Stimulated activated CD4-positive, alpha-beta T cell treated with anti-CD3 and anti-CD28 coated beads, Interleukin-4, amount 100 ng/mL, for 4 hours (primary cell): ENCODE results near the gene PRDM1.

Experiments
- DNase-seq, 2 experiments: peaks; one replicate each; pipeline ENCODE4 v3.0.0-alpha.2; 2020

The PRDM1 gene

DNA sequence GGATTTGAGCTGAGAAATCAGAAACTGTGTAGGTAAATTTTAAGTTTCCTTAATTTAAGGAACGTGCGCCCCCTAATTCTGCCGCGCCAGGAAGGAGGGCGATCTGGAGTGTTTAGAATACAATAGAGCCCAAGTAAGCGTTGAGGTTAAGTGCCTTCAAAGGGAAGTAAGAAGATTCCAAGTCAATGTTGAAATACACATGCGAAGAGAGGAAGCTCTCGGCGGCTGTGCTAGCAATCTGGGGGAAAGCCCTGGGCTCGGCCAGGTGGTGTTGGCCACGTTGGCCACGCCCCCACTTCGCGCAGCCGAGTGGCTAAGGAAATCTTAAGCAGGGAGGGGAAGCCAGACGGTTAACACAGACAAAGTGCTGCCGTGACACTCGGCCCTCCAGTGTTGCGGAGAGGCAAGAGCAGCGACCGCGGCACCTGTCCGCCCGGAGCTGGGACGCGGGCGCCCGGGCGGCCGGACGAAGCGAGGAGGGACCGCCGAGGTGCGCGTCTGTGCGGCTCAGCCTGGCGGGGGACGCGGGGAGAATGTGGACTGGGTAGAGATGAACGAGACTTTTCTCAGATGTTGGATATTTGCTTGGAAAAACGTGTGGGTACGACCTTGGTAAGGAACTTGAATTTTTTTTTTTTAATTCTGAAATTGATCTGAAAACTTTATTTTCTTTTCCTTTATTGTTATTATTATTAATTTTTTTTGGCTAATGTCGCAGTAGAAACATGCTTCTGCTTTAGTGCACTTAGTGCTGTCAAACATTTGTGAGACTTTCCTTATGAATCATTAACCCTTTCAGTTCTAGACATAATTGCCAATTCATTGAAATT lies at the start of gene PRDM1:
TSS of gene PRDM1 (plus strand) at position 353 of the 830 bp plus-strand sequence. CDS start at position 571, 218 bp downstream.
- peak; percentile 64 to 73 for DNase-seq

DNA sequence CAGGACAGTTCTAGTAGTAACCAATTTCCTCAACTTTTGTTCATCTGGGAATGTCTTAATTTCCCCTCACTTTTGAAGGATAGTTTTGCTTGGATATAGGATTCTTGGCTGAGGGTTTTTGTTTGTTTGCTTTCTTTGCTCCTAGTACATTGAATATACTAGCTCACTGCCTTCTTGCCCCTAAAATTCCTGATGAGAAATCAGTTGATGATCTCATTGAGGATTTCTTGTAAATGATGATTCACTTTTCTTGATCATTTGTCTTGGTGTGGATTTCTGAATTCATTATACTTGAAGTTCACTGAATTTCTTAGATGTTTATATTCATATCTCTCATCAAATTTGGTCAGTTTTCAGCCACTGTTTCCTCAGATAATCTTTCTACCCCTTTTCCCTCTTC lies 49.1 kb upstream of the PRDM1 start:
- no peak for DNase-seq

DNA sequence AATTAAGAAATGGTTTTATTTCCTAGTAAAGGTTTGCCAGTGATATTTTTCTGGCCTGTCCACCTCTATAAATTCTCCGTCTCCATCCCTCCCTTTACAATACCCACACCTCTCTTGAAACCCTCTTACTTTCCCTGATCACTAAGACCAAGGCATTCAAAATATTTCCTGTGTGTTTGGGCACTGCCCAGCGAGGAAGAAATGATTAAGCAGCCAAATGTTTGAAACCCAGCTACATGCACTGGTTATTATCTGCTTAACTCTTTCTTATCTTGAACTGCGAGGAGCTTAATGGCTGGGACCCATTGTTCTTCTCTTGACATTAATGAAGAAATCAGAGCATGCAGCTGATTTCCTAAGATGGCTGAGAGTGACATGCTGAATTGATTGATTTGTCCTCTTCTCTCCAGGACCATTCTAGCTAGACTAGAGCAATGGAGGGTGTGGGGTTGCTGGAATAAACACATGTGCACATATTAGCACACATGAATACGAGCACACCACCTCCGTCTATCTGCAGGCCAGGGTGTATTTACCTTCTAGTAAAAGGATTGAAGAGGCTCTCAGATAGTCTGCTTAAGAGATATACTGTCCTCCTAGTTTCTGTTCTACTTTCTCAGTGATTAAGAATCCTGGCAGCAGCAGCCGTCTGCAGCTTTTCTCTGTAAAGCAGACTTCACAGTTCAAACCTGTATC lies 46.1 kb upstream of the PRDM1 start:
- DNase-seq, result no peak

DNA sequence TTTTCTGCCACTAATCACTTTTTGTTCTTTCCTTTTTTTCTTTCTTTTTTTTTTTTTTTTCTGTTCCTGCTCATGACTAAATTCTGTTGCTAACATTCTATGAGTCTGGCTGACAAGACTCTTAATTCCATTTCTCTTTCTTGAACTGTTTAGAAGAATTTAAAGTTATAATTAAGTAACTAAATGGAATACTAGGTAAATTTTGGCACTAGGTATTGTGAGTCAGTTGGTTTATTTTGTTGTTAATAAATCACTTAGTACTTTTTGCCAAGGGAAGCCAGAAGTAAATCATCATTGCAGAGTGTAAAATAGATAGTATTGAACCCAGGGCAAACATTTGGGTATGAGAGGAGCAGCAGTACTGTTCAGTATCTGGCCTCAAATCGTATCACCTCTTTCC lies 42.0 kb upstream of the PRDM1 start:
- DNase-seq, result no peak

DNA sequence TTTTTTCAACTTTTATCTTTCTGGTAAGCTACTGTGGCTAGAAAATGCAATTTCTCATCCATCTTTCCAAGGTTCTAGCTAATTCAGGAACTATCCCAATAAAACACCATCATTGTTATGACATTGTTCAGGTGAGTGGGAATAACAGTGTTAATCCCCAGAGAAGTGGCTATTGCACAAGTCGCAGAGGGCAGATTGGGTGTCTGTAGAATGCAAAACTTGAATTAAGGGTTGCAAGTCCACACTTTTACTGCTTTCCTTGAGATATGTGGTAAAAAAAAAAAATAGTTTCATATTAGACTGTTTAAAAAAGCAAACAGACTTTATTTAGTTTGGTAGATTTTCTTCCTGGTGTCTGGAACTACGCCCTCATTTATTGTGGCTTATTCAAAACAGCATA lies 41.1 kb upstream of the PRDM1 start:
- no peak for DNase-seq

DNA sequence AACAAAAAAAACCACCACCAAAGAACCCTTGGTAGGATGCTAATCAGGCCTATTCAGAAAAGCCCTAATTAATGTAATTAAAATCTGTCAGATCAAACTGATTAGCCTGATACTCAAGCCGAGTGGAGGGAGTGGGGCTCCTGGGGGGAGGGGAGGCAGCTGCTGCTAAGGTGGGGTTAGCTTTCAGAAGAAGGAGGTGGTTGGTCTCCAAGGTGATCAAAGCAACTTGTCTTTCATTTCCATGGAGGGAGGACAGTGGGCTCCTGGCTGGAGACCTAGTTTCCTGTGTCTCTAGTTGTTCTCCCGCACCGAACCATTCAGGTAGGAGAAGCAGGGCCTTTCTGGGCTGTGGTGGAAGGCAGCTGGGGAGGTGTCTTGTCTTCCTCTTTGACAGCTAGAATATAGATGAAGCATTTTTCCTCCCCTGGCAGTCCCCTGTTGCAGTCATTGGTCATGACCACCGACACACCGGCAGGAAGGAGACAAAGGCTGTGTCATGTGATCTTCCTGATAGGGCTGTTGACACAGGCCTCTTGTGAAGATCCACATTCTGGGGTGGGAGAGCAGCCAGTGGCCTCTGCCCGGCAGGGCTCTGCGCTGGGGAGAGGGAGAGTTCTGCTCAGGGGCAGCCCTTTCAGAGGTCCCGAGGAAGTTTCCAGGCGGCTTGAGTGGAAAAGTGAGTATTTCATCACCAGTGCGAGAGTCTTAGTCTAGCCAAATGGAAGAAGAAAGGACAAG lies 39.9 kb upstream of the PRDM1 start:
- DNase-seq, result no peak

DNA sequence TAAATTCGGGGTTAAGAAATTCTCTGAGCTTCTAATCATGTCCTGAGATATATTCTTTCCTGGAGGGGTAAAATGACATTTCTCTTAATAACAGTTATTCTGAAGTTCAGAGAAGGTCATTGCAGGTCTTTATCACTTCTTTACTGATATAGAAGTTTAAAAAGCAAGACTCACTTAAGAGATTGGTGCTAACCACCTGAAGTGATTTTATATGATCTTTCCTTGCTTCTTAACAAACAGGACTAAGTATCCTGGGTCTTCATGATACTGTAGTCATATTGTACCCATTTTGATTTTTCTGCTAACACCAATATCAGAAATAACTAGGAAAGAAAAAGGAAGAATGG lies 39.3 kb upstream of the PRDM1 start:
- no peak for DNase-seq

DNA sequence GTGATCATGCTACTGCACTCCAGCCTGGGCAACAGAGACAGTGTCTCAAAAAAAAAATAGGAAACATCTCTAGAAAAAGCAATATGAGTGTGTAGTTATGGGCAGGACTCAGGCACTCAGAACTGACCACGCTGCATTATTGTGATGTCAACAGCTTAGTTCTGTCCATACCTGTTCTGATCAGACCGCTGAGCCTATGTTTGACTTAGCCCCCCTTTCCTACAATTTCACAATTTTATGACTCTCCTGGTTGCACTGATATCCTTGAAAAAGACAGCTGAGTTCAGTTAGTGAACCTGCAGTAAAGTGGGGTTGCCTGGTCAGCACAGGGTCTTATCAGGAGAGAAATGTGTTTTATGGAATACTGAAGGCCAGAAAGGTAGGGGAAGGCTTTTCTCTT lies 37.8 kb upstream of the PRDM1 start:
- DNase-seq, result no peak

DNA sequence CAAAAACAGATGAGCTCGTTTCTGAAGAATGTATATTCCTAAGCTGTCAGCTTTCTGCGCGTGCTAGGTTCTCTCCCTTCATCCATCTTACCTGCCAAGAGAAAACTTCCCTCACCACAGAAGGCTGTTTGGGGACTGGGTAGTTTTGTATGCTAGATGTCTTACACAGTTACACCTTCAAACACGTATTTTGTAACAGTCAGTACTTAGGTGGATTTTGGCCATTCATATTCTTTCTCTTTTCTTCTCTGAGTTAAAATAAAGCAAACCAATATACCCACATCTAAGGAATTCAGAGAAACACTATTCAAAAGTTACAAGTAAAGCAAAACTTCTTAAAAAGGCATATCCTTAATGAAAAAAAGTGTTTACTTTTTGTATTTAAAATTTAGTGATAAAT lies 35.6 kb upstream of the PRDM1 start:
- no peak for DNase-seq

DNA sequence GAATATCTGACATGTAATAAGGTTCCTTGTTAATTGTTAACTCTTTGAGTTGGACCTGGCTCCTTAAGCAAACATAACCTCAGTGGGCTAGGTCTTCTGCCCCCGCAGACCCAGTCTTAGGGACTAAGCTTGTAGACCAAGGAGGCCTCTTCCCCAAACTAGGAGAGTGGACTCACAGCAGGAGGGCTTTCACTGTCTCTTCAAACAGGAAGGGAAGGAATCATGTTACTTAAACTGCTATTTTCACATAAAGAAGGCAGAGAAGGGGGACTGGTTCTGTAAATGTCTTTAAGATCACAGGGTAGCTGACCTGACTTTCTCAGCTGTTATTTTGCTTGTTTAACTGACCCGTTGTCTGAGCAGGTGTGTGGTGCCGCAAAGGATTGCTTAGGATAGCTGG lies 34.9 kb upstream of the PRDM1 start:
- no peak for DNase-seq

DNA sequence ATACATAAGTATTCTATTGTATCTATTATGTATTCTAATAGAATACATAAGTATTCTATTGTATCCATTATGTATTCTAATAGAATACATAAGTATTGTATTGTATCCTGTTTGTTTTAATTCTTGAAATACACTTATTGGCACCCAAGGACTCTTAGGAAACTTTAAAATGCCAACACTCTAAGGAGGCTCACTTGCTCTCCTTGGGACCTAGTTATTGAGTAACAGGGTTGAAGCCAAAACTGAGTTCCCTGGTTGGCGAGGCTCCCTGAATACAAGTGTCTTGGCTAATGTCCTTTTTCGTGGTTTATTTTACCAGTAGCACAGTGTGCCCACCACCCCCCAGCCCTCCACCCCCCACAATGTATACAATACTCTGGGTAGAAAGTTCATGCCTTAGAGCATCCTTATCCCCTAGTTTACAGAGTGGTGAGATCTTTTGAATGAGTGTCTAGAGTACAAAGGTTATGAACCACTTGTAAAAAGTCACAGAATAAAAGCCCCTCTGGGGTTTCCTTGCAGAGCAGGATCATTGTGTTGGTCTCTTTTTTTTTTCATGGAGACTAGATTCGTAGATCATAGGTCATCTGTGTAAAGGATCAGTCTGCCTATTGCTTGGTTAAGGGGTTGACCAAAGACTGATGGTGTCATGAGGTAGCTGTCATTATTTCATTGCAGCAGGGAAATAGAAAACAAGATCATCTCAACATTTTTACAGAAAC lies 32.5 kb upstream of the PRDM1 start:
- DNase-seq, result no peak

DNA sequence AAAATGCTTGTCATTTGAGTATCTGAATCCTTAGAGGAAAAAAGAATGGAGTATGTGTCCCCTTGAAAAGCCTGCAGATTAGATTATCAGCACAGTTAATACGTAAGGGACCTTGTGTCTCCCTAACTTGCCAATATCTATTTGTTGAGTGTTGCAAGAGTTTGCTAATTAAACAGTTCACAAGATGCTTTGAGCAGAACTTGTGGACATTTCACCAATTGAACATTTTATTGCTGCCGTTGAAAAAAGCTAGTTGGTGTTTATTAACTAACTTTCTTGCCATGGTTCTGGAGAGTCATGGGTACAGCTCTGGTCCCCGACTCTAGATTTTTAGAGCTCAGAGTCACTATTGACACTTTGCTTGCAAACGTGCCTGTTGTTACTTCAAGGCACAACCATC lies 30.6 kb upstream of the PRDM1 start:
- DNase-seq, result no peak

DNA sequence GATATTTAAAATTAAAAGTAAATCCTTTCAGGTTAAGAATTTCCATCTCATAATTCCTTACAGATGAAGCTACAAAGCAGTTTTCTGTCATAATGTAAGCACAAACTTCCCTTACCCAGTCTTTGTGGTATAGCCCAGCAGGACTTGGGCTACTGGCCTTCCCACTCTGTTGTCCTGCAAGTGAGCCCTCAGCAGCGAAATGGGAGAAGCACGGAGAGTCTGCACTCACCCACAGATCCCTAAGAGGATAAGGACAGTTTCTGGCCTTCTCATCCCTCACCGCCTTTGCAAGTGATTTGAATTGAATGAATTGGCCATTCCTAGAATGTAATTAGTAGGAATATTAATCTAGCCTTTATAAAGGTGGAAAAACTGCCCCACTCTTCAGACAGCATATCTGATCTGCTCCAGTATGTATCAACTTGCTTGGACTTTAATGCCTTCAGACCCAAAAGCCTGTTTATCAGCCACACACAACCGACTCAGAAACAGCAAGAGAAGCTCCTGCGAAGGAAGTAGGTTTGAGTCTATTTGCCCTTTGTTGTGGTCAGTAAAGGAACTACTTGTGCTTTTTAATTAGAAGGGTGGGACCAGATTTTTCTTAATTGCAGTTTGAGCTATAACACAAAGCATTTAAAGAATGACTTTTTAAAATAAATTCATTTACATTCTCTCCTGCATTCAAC lies 29.9 kb upstream of the PRDM1 start:
- DNase-seq, result no peak

DNA sequence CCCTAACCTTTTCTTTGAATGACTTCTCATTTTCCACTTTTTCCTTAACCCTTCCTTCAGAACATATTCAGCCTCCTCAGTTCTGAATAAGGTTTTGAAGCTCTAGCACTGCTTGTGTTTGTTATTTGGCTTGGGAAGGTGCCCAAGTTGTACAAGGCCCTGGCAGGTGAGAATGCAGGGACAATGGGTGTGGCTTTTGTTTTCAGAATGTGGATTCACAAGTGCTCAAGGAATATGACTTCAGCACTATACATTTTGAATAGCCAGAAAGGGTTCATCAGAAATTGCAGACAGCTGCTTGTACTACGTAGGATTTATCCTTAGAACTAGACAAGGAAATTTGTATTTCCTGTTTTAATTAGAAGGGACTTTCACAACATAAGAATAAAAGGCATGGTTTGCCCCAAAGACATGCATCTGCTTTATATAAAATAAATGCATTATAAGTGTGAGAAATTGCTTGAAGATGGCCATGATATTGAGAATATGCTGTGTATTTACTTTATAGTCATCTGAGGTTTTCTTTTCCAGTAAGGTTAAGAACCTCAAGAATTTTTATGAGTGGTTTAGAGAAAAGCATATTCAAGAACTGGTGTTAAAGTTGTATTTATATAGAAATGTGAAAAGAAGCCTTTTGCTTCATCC lies 29.3 kb upstream of the PRDM1 start:
- no peak for DNase-seq

DNA sequence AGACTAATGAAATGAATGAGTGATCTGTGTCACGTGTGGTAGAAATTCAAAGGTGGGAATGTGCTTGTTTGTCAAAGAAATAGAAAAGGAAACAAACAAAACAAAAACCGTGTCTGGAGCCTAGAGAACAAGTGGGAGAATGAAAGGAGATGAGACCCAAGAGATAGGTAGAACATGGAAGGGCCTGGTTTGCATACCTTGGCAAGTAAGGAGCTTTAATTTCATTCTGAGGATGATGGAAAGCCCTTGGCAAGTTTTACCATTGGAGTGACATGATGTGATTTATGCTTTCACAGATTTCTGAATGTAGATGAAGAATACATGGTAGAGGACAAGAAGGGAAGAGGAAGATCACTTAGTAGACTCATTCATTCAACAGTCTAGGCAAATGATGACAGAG lies 26.8 kb upstream of the PRDM1 start:
- DNase-seq, result no peak

DNA sequence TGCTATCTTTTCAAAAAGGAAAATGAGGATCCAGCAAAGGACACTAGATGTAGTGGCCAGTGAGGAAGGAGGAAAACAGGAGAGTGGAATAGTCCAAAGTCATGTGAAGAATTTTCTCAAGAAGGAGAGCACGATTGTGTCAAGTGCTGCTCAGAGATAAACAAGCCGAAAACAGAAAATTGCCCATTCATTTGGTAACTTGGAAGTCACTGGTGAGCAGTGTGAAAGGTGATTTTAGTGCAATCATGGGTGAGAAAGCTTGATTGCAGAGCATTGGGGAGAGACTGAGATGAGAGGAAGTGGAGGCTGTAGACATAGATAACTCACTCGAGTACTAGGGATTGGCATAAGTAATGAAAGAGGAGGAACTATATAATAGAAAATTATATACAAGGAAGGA lies 26.0 kb upstream of the PRDM1 start:
- DNase-seq, result no peak

DNA sequence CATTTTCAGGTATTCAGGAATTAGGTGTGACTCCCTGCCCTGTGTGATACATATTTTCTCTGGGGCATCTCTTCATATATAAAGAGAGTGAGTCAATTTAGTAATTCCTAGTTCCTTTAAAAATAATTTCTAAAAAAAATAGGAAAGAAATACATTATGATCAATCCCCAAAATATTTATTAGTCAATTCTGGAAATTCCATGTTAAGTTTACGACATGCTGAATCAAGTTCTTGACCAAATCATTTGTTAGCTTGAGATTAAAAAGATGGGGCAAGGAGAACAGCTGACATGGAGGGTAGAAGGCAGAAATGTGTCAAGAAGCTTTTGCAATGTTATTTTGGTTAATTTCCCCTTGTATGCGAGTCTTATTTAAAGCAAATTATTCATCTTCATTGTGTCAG lies 22.7 kb upstream of the PRDM1 start:
- no peak for DNase-seq

DNA sequence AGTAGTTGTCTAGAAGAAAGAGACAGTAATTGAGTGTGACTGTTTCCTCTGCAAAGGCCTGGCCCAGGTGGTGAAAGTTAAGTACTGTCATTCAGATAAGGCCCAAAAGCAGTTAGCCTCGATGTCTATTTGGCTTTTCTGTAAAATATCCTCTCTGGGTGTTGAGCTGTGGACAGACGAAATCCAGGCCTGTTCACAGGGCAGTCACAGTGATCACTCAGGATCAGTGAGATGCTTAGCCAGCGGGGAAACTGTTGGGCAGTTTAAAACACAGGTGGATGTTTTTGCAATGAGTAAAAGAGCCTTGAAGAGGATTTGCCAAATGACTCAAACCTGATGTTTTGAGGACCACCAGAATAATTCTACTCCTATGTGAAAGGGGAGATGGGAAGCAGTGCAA lies 22.0 kb upstream of the PRDM1 start:
- DNase-seq, result no peak

DNA sequence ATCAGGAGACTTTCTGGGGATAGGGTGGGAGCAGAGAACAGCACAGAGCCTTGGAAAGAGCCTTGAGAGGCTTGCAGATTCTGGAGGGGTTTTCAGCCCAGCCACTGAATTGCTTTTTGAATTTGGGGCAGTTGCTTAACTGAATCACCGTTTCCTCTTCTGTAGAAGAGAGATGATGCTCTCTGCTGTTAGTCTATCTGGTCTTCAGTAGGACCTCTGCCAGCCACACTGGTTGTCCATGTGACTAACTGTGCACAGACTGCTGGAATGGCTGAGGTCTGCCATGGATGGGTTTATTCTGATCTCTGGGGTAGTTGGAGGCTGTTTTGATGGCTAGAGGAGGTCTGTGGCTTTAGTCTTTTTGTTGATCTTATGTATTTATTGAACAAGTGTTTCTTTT lies 21.4 kb upstream of the PRDM1 start:
- no peak for DNase-seq

DNA sequence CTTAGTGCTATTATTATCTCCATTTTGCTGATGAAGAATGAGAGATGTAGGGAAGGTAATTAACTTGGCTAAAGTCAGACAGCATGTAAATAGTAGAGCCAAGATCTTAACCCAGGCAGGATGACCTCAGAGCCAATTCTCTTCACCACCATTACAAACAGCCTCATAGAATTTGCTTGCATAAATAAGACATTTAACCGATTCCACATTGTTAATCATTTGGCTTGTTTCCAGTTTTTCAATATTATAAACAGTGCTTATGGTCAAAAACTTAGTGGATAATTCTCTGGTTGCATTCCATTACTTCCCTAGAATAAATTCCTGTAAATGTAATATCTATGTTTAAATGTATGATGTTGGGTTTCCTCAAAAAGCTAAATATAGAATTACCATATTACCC lies 19.1 kb upstream of the PRDM1 start:
- no peak for DNase-seq

DNA sequence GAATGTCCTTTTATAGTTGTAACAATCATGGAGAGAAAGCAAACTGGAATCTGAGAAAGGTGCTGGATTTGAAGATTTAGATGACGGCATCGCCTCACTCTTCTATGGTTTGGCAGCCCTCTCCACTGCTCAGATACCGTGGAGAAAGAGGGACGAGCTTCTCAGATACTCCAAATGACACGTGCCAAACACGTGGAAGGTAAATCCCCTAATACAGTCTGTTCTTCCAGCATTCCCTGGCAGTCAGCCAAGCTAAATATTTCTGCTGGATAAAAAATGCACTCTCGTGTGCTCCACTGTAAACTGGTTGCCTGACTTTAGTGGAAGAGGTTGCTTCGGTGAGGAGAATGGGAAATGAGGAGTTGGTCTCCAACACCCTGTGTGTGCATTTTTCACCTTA lies 16.7 kb upstream of the PRDM1 start:
- no peak for DNase-seq

DNA sequence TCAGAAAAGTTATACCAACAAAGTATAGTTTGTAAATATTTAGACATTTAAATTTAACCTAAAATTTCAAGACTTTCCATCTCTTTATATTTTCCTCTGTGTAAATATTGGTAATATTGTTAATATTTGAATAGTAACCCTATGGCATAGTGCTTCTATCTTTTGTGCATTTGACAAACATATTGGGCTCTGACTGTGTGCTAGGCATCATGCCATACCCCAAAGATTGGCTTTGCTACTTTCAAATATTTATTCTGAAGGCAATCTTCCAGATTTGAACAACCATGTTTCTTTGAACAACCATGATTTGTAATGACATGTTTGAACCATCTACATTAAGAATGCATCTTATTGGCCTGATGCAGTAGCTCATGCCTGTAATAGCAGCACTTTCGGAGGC lies 15.5 kb upstream of the PRDM1 start:
- no peak for DNase-seq
